Nephron (organoid): Measurements from ENCODE around the gene VPS13D.

Experiments
- H3K27ac Mint-ChIP-seq, 3 experiments: 2 replicates each; pipeline ENCODE4 v1.8.0; 2020; ENCODE audit warnings: mixed read lengths in 3 of 3, mild to moderate bottlenecking in 2 of 3, moderate library complexity in 1 of 3
- H3K27me3 Mint-ChIP-seq: 2 replicates; pipeline ENCODE4 v1.8.0; 2021; ENCODE audit warnings: low read depth, mild to moderate bottlenecking, moderate library complexity, mixed read lengths
- H3K36me3 Mint-ChIP-seq: 2 replicates; pipeline ENCODE4 v1.8.0; 2020; ENCODE audit warnings: low read depth, mixed read lengths
- H3K4me1 Mint-ChIP-seq: 2 replicates; pipeline ENCODE4 v1.8.0; 2020; ENCODE audit warnings: mixed read lengths
- H3K4me3 Mint-ChIP-seq, 3 experiments: 2 replicates each; pipeline ENCODE4 v1.8.0; 2020; ENCODE audit warnings: mild to moderate bottlenecking in 3 of 3, mixed read lengths in 3 of 3, moderate library complexity in 2 of 3
- H3K9me3 Mint-ChIP-seq: 2 replicates; pipeline ENCODE4 v1.8.0; 2020; ENCODE audit warnings: mixed read lengths
- TF ChIP-seq, protein P1 (sequence below), 3 experiments: fragments of 200-600 bp; sonication (generic); IDR thresholded peaks; one replicate each; pipeline ENCODE4 v1.5.0; 2021; ENCODE audit warnings: antibody characterized with exemption in 3 of 3; ENCODE audit not compliant: unreplicated experiment in 3 of 3

Gene VPS13D

DNA sequence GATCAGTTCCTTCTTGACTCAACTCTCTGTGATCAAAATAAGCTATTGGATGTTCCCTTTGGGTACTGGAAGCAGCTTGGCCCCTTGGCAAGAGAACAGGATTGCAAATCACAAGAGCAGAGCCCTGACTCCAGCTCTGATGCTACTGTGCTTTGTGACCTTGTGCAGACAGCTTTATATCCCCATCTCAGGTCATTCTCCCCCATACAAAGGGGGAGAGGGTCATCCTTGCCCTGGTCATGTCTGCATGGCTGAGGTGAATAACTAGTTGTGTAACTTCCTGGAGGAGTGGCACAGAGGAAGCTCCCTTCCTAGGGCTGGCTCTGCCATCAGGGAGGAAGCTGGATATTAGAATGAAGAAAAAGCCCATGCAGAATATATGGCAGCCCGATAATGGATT is 245.3 kb downstream of the VPS13D start:
- Mint-ChIP-seq H3K27ac (peak overlapping the region; percentile 88 to 95 (median 94)), H3K9me3 (no peaks in the 10 kb centered on the region), H3K4me3 (peak overlapping the region in 1 of 3 experiments; percentile 35), H3K4me1 (peaks cover 96% of the 10 kb centered on the region), H3K27me3 (no peaks in the 10 kb centered on the region), H3K36me3 (peaks cover 9% of the 10 kb centered on the region)
- TF ChIP-seq, protein P1, sequence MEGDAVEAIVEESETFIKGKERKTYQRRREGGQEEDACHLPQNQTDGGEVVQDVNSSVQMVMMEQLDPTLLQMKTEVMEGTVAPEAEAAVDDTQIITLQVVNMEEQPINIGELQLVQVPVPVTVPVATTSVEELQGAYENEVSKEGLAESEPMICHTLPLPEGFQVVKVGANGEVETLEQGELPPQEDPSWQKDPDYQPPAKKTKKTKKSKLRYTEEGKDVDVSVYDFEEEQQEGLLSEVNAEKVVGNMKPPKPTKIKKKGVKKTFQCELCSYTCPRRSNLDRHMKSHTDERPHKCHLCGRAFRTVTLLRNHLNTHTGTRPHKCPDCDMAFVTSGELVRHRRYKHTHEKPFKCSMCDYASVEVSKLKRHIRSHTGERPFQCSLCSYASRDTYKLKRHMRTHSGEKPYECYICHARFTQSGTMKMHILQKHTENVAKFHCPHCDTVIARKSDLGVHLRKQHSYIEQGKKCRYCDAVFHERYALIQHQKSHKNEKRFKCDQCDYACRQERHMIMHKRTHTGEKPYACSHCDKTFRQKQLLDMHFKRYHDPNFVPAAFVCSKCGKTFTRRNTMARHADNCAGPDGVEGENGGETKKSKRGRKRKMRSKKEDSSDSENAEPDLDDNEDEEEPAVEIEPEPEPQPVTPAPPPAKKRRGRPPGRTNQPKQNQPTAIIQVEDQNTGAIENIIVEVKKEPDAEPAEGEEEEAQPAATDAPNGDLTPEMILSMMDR (IDR thresholded peaks at IDR 0.05; ENCODE audit: unreplicated experiment in 3 of 3): no peak

DNA sequence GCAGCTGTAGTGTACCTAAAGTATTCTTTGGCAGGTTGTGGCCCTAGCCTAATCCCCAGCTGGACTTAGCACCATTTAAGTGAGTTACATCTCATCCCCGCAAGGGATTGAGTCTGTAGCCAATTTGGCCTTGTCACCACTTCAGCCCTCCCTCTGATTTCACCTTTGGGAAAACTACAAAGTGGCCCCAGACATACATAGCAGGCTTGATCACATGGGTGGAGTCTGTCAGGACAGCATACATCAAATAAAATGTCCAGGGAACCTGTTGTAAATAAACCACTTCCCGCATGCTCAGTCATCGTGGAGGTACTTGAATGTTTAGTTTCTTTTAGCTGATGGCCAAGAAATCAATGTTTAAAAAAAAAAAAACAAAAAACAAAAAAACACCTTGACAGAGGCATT is 245.7 kb downstream of the VPS13D start:
- no peaks in the 10 kb centered on the region for H3K9me3 Mint-ChIP-seq
- peaks cover 9% of the 10 kb centered on the region for H3K36me3 Mint-ChIP-seq
- peaks cover 96% of the 10 kb centered on the region for H3K4me1 Mint-ChIP-seq
- no peaks in the 10 kb centered on the region for H3K27me3 Mint-ChIP-seq
- peak overlapping the region; percentile 88 to 95 (median 94) for H3K27ac Mint-ChIP-seq
- peak overlapping the region in 1 of 3 experiments; percentile 35 for H3K4me3 Mint-ChIP-seq
- TF ChIP-seq, protein P1 (IDR thresholded peaks at IDR 0.05; ENCODE audit: unreplicated experiment in 3 of 3): no peak

DNA sequence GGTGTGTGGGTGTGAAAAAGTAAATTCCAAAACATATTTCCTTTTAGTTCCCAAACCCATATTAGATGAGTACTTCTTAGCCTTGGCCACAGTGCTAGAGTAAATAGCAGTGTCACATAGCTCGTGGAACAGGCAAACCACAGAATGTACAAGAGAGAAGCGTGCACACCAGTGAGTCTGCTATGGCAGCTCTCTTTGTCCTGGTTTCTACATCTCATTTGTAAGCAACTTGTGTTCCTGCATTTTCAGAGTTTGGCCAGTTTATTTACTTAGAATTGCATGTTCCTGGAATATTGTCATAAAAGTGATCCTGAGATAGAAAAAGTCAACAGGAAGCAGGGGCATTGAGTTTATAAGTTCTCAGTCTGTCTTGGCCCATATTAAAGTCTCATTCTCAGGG is 246.1 kb downstream of the VPS13D start:
- TF ChIP-seq, protein P1 (IDR thresholded peaks at IDR 0.05; ENCODE audit: unreplicated experiment in 3 of 3): no peak
- peaks cover 97% of the 10 kb centered on the region for H3K4me1 Mint-ChIP-seq
- H3K36me3 Mint-ChIP-seq: peaks cover 9% of the 10 kb centered on the region
- no peaks in the 10 kb centered on the region for H3K9me3 Mint-ChIP-seq
- H3K4me3 Mint-ChIP-seq: no peak overlapping the region
- peak overlapping the region; percentile 88 to 95 (median 94) for H3K27ac Mint-ChIP-seq
- no peaks in the 10 kb centered on the region for H3K27me3 Mint-ChIP-seq

DNA sequence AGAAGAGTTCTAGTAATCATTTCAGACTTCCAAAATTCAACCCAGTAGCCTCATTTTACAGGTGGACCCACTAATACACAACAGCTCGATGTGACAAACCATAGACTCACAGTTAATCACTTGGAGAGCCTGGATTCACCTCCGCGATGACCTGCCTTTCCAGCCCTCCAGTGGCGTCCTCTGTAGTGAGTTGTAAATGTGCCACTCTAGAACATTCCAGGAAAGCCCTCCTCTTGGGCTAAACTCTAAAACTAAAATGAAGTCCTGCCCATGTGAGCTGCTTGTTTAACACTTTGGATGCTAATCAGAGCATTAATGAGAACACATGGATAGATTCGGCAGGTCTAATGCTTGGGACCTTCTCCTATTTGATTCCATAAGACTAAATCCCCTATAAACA is 247.5 kb downstream of the VPS13D start:
- peaks cover 96% of the 10 kb centered on the region for H3K4me1 Mint-ChIP-seq
- no peaks in the 10 kb centered on the region for H3K9me3 Mint-ChIP-seq
- H3K4me3 Mint-ChIP-seq: no peak overlapping the region
- no peaks in the 10 kb centered on the region for H3K27me3 Mint-ChIP-seq
- peaks cover 9% of the 10 kb centered on the region for H3K36me3 Mint-ChIP-seq
- H3K27ac Mint-ChIP-seq: peak overlapping the region; percentile 88 to 95 (median 94)
- TF ChIP-seq, protein P1 (IDR thresholded peaks at IDR 0.05; ENCODE audit: unreplicated experiment in 3 of 3): no peak

DNA sequence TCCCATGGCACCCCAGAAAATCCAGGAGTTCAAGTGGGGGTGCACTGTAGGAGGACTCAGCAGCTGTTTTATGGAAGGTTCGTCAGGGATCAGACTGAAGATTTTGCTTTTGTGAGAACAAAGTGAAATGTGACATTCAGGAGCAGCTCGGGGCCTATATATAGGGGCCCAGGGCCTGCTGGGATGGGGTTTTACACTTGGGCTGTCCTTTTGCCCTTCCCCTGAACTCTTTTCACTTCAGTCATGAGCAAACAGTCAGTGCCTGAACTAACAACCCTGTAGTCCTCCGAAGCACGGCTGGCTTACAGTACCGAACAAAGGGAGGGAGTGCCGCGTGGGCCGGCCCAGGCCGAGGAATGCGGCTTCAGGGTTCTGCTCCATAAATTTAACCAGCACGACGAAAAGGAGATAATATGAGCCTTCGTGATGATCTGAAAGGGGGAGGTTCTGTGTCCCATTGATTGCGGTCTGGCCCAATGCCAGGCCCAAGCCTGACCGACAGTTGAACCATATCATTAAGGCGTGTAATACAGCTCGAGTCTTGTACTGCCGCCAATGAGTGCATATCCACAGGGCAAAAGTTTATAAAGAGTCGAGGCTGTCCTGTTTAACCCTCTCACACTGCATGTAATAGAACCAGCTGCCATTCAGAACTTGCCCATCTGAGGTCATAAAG is 248.2 kb downstream of the VPS13D start:
- TF ChIP-seq, protein P1 (IDR thresholded peaks at IDR 0.05; ENCODE audit: unreplicated experiment in 3 of 3): no peak
- Mint-ChIP-seq H3K36me3 (peaks cover 4% of the 10 kb centered on the region), H3K27me3 (no peaks in the 10 kb centered on the region), H3K4me1 (peaks cover 96% of the 10 kb centered on the region), H3K4me3 (peak overlapping the region; percentile 6 to 20 (median 18)), H3K9me3 (no peaks in the 10 kb centered on the region), H3K27ac (peak overlapping the region; percentile 88 to 95 (median 94))

DNA sequence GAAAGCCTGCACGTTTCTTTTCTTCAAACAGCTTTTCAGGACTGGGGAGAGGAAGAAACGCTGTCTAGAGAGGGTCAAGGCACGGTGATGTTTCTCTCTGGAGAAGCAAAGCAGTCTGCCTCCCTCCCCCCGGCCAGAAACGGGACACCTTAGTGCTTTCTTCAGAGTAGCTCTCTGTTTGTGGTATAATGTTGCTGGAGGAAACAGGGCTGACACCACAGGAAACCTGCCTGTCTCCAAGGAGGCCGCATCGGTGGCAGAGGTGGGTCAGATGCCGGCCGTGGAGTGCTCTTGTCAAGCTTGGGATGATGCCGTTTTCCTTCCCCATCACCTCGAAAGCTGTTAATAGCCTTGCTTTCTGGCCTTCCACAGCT is 248.8 kb downstream of the VPS13D start:
- Mint-ChIP-seq H3K4me1 (peaks cover 96% of the 10 kb centered on the region), H3K36me3 (peaks cover 4% of the 10 kb centered on the region), H3K9me3 (no peaks in the 10 kb centered on the region), H3K4me3 (peak overlapping the region; percentile 0 to 20 (median 6)), H3K27ac (peak overlapping the region; percentile 88 to 95 (median 94)), H3K27me3 (no peaks in the 10 kb centered on the region)
- TF ChIP-seq, protein P1 (IDR thresholded peaks at IDR 0.05; ENCODE audit: unreplicated experiment in 3 of 3): no peak
